Ecto neural progenitor cell (in vitro differentiated cells): ENCODE measurements around the gene SLC7A7.
"Not testable (repeated sequence)": the region's sequence is repeated elsewhere in the genome, so short reads cannot be mapped to it uniquely, and the experiment has no call there.

ENCODE experiments used
- DNase-seq: peaks from one replicate; pipeline ENCODE4 v3.0.0-alpha.2; 2018; ENCODE audit warnings: low spot score

The SLC7A7 gene

GRCh38 chr14:22843123-22843925 is 28.1 kb upstream of the SLC7A7 start:
- no peak for DNase-seq

DNA sequence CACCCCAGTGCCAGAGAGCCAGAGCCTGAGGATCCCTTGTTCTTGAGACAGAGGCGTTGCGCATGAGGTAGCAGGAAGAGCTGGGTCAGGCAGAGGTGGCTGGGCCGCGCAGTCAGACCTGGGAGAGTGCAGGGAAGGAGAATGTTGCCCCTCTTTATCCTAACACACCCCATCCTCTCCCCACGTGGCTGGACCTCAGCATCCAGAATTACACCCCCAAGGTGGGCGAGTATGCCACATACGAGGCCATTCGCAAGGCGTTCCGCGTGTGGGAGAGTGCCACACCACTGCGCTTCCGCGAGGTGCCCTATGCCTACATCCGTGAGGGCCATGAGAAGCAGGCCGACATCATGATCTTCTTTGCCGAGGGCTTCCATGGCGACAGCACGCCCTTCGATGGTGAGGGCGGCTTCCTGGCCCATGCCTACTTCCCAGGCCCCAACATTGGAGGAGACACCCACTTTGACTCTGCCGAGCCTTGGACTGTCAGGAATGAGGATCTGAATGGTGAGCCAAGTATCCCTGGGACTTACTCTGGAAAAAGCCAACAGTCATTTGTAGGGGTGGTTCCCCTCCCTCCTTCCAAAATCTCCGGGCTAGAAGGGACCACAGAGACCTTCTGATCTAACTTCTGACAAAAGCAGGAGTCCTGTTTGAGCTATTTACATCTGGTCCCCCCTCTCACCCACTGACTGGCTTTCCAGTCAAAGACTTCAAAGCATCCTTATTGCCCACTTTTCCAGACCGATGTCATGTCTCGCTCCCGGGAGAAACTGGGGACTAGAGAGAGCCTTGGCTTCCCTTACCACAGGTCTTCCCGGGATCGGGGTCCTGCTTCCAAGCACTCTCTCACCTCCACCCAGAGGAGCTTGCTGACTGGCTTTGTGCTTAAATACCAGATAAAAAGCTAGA is 27.2 kb upstream of the SLC7A7 start:
- DNase-seq, result no peak

GRCh38 chr14:22841769-22842168 is 26.5 kb upstream of the SLC7A7 start:
- DNase-seq, result no peak

- DNase-seq, result no peak
Measured at GRCh38 chr14:22841311-22841710, 26.1 kb upstream of the SLC7A7 start.

DNA sequence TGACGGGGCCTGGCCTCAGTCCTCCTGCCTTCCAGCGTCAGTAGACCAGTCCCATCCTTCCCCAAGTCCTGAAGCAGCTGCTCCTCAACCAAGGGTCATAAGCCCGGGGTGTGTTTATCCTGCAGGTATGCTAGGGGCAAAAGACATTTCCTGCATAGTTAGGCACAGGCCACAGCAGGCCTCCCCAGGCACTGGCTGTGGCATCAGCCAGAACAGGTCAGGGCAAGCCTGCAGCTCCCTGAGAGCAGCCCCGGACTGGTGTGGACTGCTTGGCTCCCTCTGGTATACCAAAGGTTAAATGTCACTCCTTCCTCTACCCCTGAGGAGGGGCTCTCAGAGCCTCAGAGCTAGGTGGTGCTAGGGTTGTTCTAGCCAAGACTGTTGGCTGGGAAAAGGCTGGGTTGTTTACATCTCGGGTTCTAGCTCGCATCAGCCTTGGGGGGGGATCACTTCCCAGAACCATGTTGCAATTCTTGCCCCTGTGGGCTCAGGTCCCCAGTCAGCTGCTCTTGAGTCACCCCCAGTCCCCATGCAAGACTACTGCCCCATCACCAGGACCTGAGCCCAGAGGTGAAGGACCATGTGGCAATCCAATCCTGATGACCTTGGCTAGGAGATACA is 24.0 kb upstream of the SLC7A7 start:
- DNase-seq, result no peak

DNA sequence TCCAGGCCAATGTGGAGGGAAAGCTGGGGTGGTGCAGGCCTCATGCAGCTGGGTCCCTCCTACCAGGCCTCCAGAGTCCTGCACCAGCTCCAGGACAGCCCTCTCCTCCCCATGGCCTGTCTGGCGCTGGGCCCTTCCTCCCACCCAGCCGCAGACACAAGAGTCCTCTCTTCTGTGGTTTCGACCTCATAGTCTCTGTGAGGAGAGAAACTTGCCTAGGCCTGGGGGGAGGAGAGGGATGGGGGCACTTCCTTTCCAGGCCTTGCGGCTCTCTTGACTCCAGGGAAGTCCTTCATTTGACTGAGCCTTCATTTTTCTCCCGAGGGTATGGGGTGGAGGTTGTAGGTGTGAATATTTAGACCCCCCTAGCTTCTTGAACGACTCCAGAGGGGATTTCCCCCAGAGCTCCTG is 23.4 kb upstream of the SLC7A7 start:
- DNase-seq, result no peak

GRCh38 chr14:22837750-22838538 is 22.7 kb upstream of the SLC7A7 start:
- no peak for DNase-seq

DNA sequence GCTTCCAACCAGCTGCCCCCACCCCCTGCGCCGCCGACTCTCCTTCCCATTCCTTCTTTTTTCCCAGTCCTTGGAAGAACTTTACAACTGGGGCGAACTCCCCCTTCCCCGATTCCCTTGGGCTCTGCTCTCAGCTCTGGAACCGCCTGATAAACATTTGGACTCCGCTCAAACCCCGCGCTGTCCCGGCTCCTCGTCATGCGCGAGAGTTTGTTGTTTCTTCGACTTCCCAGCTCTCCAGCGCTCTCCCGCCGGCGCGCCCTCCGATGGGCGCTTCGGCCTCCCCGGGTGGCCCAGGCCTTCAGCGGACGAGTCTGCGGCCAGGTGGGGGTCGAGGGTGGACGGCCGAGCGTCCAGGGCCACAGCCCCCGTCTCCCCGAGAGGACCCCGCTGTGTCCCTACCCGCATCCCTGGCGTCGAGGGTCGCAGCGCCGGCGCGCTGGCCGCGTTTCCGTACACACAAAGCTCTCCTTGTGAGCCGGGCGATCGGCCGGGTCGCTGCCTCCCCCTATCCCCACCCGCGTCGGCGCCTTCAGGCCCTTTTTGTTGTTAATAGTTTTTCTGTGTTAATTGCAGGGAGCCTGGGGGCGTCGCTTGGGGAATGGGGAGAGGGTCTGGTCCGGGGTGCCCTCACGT is 22.0 kb upstream of the SLC7A7 start:
- peak; percentile 66 for DNase-seq

DNA sequence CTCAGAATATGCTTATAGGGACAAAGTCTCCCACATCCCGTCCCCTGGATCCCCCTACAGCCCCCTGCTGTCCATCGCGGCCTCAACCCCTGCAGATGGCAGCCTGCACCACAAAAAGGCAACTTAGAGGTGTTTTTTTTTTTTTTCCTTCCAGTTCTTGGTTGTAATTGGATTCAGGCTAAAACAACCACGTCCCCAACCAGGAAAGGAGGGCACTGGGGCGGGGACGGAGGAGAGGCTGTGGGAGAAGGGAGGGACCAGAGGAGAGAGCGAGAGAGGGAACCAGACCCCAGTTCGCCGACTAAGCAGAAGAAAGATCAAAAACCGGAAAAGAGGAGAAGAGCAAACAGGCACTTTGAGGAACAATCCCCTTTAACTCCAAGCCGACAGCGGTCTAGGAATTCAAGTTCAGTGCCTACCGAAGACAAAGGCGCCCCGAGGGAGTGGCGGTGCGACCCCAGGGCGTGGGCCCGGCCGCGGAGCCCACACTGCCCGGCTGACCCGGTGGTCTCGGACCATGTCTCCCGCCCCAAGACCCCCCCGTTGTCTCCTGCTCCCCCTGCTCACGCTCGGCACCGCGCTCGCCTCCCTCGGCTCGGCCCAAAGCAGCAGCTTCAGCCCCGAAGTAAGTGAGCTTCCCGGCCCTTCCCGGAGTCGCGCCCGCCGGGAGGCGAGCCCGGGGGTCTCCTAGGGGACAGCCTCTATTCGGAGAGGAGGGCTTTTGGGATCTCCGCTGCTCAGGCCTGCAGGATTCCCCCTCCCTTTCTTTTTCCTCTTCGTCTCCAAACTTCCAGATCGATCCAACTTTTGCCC is 21.3 kb upstream of the SLC7A7 start, which contains the start of gene MMP14:
TSS of gene MMP14 (plus strand) at position 285 of the 813 bp plus-strand sequence. CDS start at position 518, 233 bp downstream.
- no peak for DNase-seq

GRCh38 chr14:22835505-22835904 is 20.3 kb upstream of the SLC7A7 start:
- no peak for DNase-seq

DNA sequence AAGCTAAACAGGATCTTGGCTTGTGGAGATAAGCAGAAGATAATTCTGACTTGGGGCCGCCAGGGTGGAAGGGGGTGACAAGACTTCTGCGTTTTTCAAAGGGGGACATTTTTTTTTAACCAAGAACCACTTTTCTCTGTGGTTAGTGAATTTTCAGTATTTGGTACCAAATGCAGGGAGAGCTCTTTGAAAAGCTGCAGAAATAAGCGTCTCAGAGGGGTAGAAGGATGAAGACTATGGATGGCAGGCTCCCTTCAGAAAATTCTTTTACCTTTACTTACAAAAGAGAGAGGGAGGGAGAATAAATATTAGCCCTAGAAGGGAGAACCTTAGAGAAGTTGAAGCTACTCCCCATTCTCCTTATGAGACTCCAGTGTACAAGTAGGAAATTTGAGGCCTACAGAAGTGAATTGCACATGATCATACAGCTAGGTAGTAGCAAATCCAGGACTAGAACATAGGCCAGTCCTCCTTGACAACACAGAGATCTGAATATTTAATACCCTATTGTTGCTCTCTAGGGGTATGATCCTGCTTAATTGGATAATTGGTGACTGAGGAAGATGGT is 15.3 kb upstream of the SLC7A7 start:
- DNase-seq, result no peak

DNA sequence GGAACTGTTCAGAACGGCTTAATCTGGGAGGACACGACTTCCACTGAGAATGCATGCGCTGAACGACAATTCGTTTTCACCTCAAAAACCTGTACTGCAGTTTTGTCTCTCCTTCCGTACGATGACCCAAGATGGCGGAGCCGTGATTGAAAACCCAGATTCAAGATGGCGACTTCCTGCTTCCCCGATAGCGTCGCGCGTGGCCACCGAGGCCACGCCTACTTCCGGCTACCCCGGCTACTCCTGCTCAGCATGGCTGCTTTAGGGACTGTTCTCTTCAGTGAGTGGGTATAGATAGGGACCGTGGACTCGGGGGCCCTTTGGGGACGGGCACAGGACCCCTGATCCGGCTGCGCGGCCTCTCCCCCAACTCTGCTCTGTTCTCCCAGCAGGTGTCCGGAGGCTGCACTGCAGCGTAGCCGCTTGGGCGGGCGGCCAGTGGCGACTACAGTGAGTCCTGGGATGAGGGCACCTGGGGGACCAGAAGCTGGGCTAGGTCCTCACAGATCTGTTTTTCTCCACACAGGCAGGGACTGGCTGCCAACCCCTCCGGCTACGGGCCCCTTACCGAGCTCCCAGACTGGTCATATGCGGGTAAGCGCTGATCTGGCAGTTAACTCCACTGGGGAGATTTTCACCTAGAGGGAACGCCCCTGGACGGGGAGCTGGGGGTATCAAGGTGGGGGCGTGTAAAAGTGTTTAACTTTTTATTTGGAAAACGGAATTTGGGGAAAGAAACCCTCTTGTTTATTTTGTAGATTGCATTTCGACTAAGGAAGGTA is 14.6 kb upstream of the SLC7A7 start, which contains the start of gene MRPL52:
TSS of gene MRPL52 (plus strand) at position 227 of the 782 bp plus-strand sequence. CDS start at position 253, 26 bp downstream.
- DNase-seq, result peak; percentile 88

GRCh38 chr14:22829076-22829660 is 13.9 kb upstream of the SLC7A7 start:
- not testable (repeated sequence) for DNase-seq

GRCh38 chr14:22824711-22825359 is 9.6 kb upstream of the SLC7A7 start:
- no peak for DNase-seq

DNA sequence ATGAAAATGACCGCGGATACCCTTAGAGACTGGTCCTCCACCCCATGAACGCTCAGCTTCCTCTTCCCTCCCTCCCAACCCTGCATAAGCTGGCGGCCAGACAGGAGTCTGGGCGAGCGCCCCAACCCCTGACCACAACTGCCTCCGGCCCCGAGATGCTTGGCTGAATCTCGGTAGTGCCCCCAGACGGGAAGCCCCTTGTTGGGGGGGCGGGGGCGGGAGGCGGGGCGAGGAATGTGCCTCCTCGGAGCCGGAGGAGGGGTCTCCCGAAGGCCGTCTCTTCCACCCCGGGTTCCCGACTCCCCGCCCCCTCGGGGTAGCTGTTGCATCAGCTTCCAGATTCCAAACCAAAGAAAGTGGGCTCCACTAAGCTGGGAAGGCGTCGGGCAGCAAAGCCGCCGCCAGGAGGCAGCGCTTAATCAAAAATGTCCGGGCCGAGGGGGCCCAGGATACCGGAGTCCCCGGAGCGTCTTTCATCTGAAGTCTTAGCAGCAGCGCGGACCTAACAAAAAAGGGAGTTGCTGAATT is 7.4 kb upstream of the SLC7A7 start:
- DNase-seq, result peak; percentile 93

- DNase-seq, result peak; percentile 58
Measured at GRCh38 chr14:22822016-22822570, 6.9 kb upstream of the SLC7A7 start.
